ENCODE data around the gene ACKR2.

The ACKR2 gene

DNA sequence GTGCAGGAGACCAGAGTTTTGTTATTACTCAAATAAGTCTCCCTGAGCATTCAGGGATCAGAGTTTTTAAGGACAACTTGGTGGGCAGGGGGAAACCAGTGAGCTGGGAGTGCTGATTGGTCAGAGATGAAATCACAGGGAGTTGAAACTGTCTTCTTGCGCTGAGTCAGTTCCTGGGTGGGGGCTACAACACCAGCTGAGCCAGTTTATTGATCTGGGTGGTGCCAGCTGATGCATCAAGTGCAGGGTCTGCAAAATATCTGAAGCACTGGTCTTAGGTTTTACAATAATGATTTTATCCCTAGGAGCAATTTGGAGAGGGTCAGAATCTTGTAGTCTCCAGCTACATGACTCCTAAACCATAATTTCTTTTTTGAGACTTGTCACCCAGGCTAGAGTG is 82.9 kb downstream of the ACKR2 start:
- H4K91ac ChIP-seq (ENCODE audit: low read depth, low read length) = no peak overlapping the region
- H3K4me2 ChIP-seq (ENCODE audit: low read length) = no peak overlapping the region
- H3K18ac ChIP-seq (ENCODE audit: low read length) = no peak overlapping the region
- no peaks in the 10 kb centered on the region for H3K36me3 ChIP-seq (ENCODE audit: control insufficient read depth in 1 of 2, insufficient read depth in 2 of 2, low read length in 2 of 2)
- WGBS (ENCODE audit: extremely low coverage, insufficient coverage, insufficient read length) = no CpG with 5 or more reads among the region's 1 CpG
- H3K4ac ChIP-seq (ENCODE audit: low read depth, low read length) = no peak overlapping the region
- H2AFZ ChIP-seq (ENCODE audit: insufficient read depth, low read length, poor library complexity) = no peak overlapping the region
- no peaks in the 10 kb centered on the region for H3K9me3 ChIP-seq (ENCODE audit: insufficient read depth, low read depth, low read length)
- DNase-seq = no peak
- H3K27ac ChIP-seq (ENCODE audit: low read depth, low read length) = no peak overlapping the region
- no peak overlapping the region for H2BK120ac ChIP-seq (ENCODE audit: insufficient read depth, low read length, poor library complexity)
- H2AK5ac ChIP-seq (ENCODE audit: low read length) = no peak overlapping the region
- no peak overlapping the region for H3K23ac ChIP-seq (ENCODE audit: low read length)
- H3K79me2 ChIP-seq (ENCODE audit: control insufficient read depth, insufficient read depth, low read length, poor library complexity) = no peaks in the 10 kb centered on the region
- H4K12ac ChIP-seq (ENCODE audit: low read depth, low read length) = no peak overlapping the region
- H3K9ac ChIP-seq (ENCODE audit: low read length) = no peak overlapping the region
- no peak overlapping the region for H3K14ac ChIP-seq (ENCODE audit: low read length)
- H2BK12ac ChIP-seq (ENCODE audit: low read length) = no peak overlapping the region
- H4K8ac ChIP-seq (ENCODE audit: low read depth, low read length) = no peak overlapping the region
- H3K79me1 ChIP-seq (ENCODE audit: low read length) = no peaks in the 10 kb centered on the region
- H3K27me3 ChIP-seq (ENCODE audit: insufficient read depth, low read length) = no peaks in the 10 kb centered on the region
- H3K4me3 ChIP-seq (ENCODE audit: low read depth, low read length) = no peak overlapping the region
- H2BK5ac ChIP-seq (ENCODE audit: low read depth, low read length, poor library complexity) = no peak overlapping the region
- no peaks in the 10 kb centered on the region for H3K4me1 ChIP-seq (ENCODE audit: control insufficient read depth in 1 of 2, insufficient read depth in 2 of 2, low read length in 2 of 2)

DNA sequence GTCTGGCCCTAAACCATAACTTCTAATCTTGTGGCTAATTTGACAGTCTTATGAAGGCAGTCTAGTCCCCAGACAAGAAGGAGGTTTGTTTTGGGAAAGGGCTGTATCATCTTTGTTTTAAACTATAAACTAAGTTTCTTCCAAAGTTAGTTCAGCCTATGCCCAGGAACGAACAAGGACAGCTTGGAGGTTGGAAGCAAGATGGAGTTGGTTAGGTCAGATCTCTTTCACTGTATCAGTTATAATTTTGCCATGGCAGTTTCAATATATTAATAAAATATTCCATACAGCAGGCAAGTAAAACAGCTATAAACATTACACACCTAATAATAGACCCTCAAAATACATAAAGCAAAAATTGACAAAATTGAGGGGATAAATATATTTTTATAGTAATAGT is 83.6 kb downstream of the ACKR2 start:
- Histone ChIP-seq H2BK120ac (ENCODE audit: insufficient read depth, low read length, poor library complexity) (no peak overlapping the region), H3K23ac (ENCODE audit: low read length) (no peak overlapping the region), H4K91ac (ENCODE audit: low read depth, low read length) (no peak overlapping the region), H3K4me3 (ENCODE audit: low read depth, low read length) (no peak overlapping the region), H4K8ac (ENCODE audit: low read depth, low read length) (no peak overlapping the region), H3K36me3 (ENCODE audit: control insufficient read depth in 1 of 2, insufficient read depth in 2 of 2, low read length in 2 of 2) (no peaks in the 10 kb centered on the region), H2BK12ac (ENCODE audit: low read length) (no peak overlapping the region), H2AK5ac (ENCODE audit: low read length) (no peak overlapping the region), H4K12ac (ENCODE audit: low read depth, low read length) (no peak overlapping the region), H3K79me1 (ENCODE audit: low read length) (no peaks in the 10 kb centered on the region), H3K14ac (ENCODE audit: low read length) (no peak overlapping the region), H3K27ac (ENCODE audit: low read depth, low read length) (no peak overlapping the region), H3K9me3 (ENCODE audit: insufficient read depth, low read depth, low read length) (no peaks in the 10 kb centered on the region), H2BK5ac (ENCODE audit: low read depth, low read length, poor library complexity) (no peak overlapping the region), H3K27me3 (ENCODE audit: insufficient read depth, low read length) (no peaks in the 10 kb centered on the region), H3K4me2 (ENCODE audit: low read length) (no peak overlapping the region), H3K4me1 (ENCODE audit: control insufficient read depth in 1 of 2, insufficient read depth in 2 of 2, low read length in 2 of 2) (no peaks in the 10 kb centered on the region), H3K18ac (ENCODE audit: low read length) (no peak overlapping the region), H3K4ac (ENCODE audit: low read depth, low read length) (no peak overlapping the region), H3K9ac (ENCODE audit: low read length) (no peak overlapping the region), H2AFZ (ENCODE audit: insufficient read depth, low read length, poor library complexity) (no peak overlapping the region), H3K79me2 (ENCODE audit: control insufficient read depth, insufficient read depth, low read length, poor library complexity) (no peaks in the 10 kb centered on the region)
- WGBS (ENCODE audit: extremely low coverage, insufficient coverage, insufficient read length) = no CpG with 5 or more reads among the region's 1 CpG
- no peak for DNase-seq

DNA sequence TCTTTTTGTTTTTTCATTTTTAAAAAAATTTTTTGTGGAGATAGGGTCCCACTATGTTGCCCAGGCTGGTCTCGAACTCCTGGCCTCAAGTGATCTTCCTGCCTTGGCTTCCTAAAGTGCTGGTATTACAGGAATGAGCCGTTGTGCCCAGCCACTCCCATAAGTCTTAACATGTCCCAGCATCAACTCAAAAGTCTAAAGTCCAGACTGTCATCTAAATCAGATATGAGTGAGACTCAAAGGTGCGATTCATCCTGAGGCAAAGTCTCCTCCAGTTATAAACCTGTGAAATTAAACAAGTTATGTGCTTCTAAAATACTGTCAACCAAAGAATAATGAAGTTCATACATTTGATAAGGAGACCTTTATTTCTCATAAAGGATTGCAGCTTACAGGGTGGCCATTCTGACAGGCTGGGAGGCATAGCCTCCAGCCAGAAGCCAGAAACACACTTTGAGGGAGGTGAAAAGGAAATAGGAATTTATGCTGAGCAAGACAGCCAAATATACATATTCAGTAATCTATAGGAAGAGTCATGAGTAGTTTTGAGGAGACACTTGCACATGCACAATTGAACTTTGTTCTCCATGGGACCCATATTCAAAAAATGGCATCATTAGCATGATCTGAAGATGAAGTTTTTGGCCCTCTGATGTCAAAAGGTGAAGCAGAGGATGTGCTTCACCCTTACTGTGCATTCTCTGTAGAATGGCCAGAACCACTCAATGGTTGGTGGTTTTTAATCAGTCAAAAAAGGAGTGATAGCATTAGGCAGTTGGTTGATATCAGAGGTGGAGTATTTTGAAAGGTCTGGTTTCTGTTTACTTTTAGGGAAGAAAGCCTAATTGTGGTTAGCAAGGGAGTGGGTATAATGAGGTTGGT is 85.7 kb downstream of the ACKR2 start:
- Histone ChIP-seq H3K4ac (ENCODE audit: low read depth, low read length) (no peak overlapping the region), H4K12ac (ENCODE audit: low read depth, low read length) (no peak overlapping the region), H3K23ac (ENCODE audit: low read length) (no peak overlapping the region), H2AFZ (ENCODE audit: insufficient read depth, low read length, poor library complexity) (no peak overlapping the region), H2BK12ac (ENCODE audit: low read length) (no peak overlapping the region), H3K14ac (ENCODE audit: low read length) (no peak overlapping the region), H3K27me3 (ENCODE audit: insufficient read depth, low read length) (no peaks in the 10 kb centered on the region), H3K4me1 (ENCODE audit: control insufficient read depth in 1 of 2, insufficient read depth in 2 of 2, low read length in 2 of 2) (no peaks in the 10 kb centered on the region), H3K27ac (ENCODE audit: low read depth, low read length) (no peak overlapping the region), H3K4me2 (ENCODE audit: low read length) (no peak overlapping the region), H3K79me1 (ENCODE audit: low read length) (no peaks in the 10 kb centered on the region), H2BK120ac (ENCODE audit: insufficient read depth, low read length, poor library complexity) (no peak overlapping the region), H3K36me3 (ENCODE audit: control insufficient read depth in 1 of 2, insufficient read depth in 2 of 2, low read length in 2 of 2) (no peaks in the 10 kb centered on the region), H3K9ac (ENCODE audit: low read length) (no peak overlapping the region), H3K79me2 (ENCODE audit: control insufficient read depth, insufficient read depth, low read length, poor library complexity) (no peaks in the 10 kb centered on the region), H3K18ac (ENCODE audit: low read length) (no peak overlapping the region), H3K9me3 (ENCODE audit: insufficient read depth, low read depth, low read length) (no peaks in the 10 kb centered on the region), H3K4me3 (ENCODE audit: low read depth, low read length) (no peak overlapping the region), H2AK5ac (ENCODE audit: low read length) (no peak overlapping the region), H4K8ac (ENCODE audit: low read depth, low read length) (no peak overlapping the region), H4K91ac (ENCODE audit: low read depth, low read length) (no peak overlapping the region), H2BK5ac (ENCODE audit: low read depth, low read length, poor library complexity) (no peak overlapping the region)
- no CpG with 5 or more reads among the region's 3 CpGs for WGBS (ENCODE audit: extremely low coverage, insufficient coverage, insufficient read length)
- DNase-seq = no peak

DNA sequence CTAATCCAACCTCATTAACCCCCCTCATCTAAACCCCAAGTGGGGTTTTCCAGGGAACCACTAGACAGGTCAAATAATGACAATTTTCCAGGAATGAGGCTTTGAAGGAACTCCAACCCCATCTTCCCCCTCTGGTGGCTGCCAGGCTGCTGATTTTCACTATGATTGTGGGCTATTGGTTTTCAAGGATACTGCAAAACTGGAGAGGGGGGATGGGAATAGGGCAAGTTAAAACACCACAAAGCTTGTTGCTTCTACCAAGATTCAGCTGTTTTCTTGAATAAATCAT is 86.3 kb downstream of the ACKR2 start:
- H3K14ac ChIP-seq (ENCODE audit: low read length) = no peak overlapping the region
- no peaks in the 10 kb centered on the region for H3K4me1 ChIP-seq (ENCODE audit: control insufficient read depth in 1 of 2, insufficient read depth in 2 of 2, low read length in 2 of 2)
- H4K12ac ChIP-seq (ENCODE audit: low read depth, low read length) = no peak overlapping the region
- no peak overlapping the region for H2AK5ac ChIP-seq (ENCODE audit: low read length)
- no peaks in the 10 kb centered on the region for H3K9me3 ChIP-seq (ENCODE audit: insufficient read depth, low read depth, low read length)
- H3K18ac ChIP-seq (ENCODE audit: low read length) = no peak overlapping the region
- no peak overlapping the region for H2BK5ac ChIP-seq (ENCODE audit: low read depth, low read length, poor library complexity)
- no peak overlapping the region for H3K27ac ChIP-seq (ENCODE audit: low read depth, low read length)
- no peaks in the 10 kb centered on the region for H3K36me3 ChIP-seq (ENCODE audit: control insufficient read depth in 1 of 2, insufficient read depth in 2 of 2, low read length in 2 of 2)
- no peak overlapping the region for H2BK120ac ChIP-seq (ENCODE audit: insufficient read depth, low read length, poor library complexity)
- H3K4me2 ChIP-seq (ENCODE audit: low read length) = no peak overlapping the region
- H3K4ac ChIP-seq (ENCODE audit: low read depth, low read length) = no peak overlapping the region
- H2BK12ac ChIP-seq (ENCODE audit: low read length) = no peak overlapping the region
- no peak overlapping the region for H2AFZ ChIP-seq (ENCODE audit: insufficient read depth, low read length, poor library complexity)
- no peak overlapping the region for H3K9ac ChIP-seq (ENCODE audit: low read length)
- no peaks in the 10 kb centered on the region for H3K79me2 ChIP-seq (ENCODE audit: control insufficient read depth, insufficient read depth, low read length, poor library complexity)
- no peaks in the 10 kb centered on the region for H3K79me1 ChIP-seq (ENCODE audit: low read length)
- H4K91ac ChIP-seq (ENCODE audit: low read depth, low read length) = no peak overlapping the region
- H3K23ac ChIP-seq (ENCODE audit: low read length) = no peak overlapping the region
- H4K8ac ChIP-seq (ENCODE audit: low read depth, low read length) = no peak overlapping the region
- DNase-seq = no peak
- H3K4me3 ChIP-seq (ENCODE audit: low read depth, low read length) = no peak overlapping the region
- H3K27me3 ChIP-seq (ENCODE audit: insufficient read depth, low read length) = no peaks in the 10 kb centered on the region
